Transverse colon (tissue), 4 donors: ENCODE results near the gene C16orf95. TPM values are rescaled to one million over a fixed set of nuclear protein-coding genes. Genes with fewer than 3 reads are reported as not detected.

Source experiments
- DNase-seq: peaks from one replicate; pipeline ENCODE4 v3.0.0-alpha.2; 2019
- H3K27ac ChIP-seq, 4 donors: fragments of 200-600 bp; sonication (generic); 2 replicates each; pipeline ENCODE4 v1.5.1; 2016 to 2018; ENCODE audit warnings: inconsistent platforms in 4 of 4
- H3K27me3 ChIP-seq: fragments of 200-600 bp; sonication (generic); 2 replicates; pipeline ENCODE4 v1.5.1; 2017; ENCODE audit warnings: inconsistent platforms
- H3K36me3 ChIP-seq, 4 donors: fragments of 200-600 bp; sonication (generic); 2 replicates each; pipeline ENCODE4 v1.5.1; 2017 to 2019; ENCODE audit warnings: inconsistent platforms in 4 of 4
- H3K4me1 ChIP-seq, 4 donors: fragments of 200-600 bp; sonication (generic); 2 replicates each; pipeline ENCODE4 v1.5.1; 2017 to 2020; ENCODE audit warnings: inconsistent platforms in 4 of 4
- H3K4me3 ChIP-seq, 4 donors: fragments of 200-600 bp; sonication (generic); 1 replicate in 1 of 4; 2 replicates in 3 of 4; pipeline versions ENCODE4 v1.5.1 to v1.6.1; 2017 to 2019; ENCODE audit warnings: inconsistent platforms in 4 of 4
- H3K9me3 ChIP-seq, 2 donors: fragments of 200-600 bp; sonication (generic); 2 replicates each; pipeline ENCODE4 v1.5.1; 2017 to 2019; ENCODE audit warnings: inconsistent platforms in 2 of 2
- CTCF ChIP-seq, 5 experiments: fragments of 200-600 bp in 3 of 5; fragments of 450-650 bp in 2 of 5; sonication (generic) in 3 of 5; IDR thresholded peaks; 1 replicate in 2 of 5; 2 replicates in 3 of 5; pipeline ENCODE4 v1.5.1; 2016 to 2017; ENCODE audit warnings: antibody characterized with exemption in 5 of 5, inconsistent platforms in 3 of 5, mild to moderate bottlenecking in 2 of 5, moderate library complexity in 1 of 5
- EP300 ChIP-seq: sonication (generic); formaldehyde crosslinking; IDR thresholded peaks from one replicate; pipeline ENCODE4 v1.6.1; 2017; ENCODE audit warnings: antibody characterized with exemption, low read depth
- POLR2A ChIP-seq: fragments of 450-650 bp; IDR thresholded peaks from one replicate; pipeline ENCODE4 v1.6.1; 2016; ENCODE audit warnings: antibody characterized with exemption, mild to moderate bottlenecking, moderate library complexity
- POLR2AphosphoS5 ChIP-seq, 3 donors: sonication (generic); formaldehyde crosslinking; IDR thresholded peaks; one replicate each; pipeline ENCODE4 v1.6.1; 2016; ENCODE audit warnings: antibody characterized with exemption in 3 of 3
- WGBS, 2 donors: methylation state at CpG; one replicate each; pipeline ENCODE4 v1.1.5; 2018; ENCODE audit warnings: low coverage in 1 of 2; 5-methylcytosine and 5-hydroxymethylcytosine counted together
- in situ Hi-C, 4 donors: fragments of 200-750 bp; cut with MboI; loops; one replicate each; pipeline versions ENCODE4 v1.15.0 to v1.15.1; 2017; ENCODE audit warnings: low sequenced_read_pairs in 3 of 4, low pct_ligation_motif_present in 1 of 4, low pct_unique_long_range_greater_than_20kb in 1 of 4
- intact Hi-C: fragments of 100-400 bp; cut with DNase I; formaldehyde crosslinking; loops from one replicate; pipeline ENCODE4 v1.15.1; 2023; ENCODE audit warnings: low total_unique reads
- total RNA-seq, 4 donors: library from RNA; depleted of rRNA; stranded (reverse); fragments of >200 nt; gene quantifications; one replicate each; pipeline ENCODE4 v1.1.0, GENCODE V29; 2016

The C16orf95 gene
- total RNA-seq, 4 donors from 2014 or later, result 1.1 to 2.3 TPM; not detected in 2

DNA sequence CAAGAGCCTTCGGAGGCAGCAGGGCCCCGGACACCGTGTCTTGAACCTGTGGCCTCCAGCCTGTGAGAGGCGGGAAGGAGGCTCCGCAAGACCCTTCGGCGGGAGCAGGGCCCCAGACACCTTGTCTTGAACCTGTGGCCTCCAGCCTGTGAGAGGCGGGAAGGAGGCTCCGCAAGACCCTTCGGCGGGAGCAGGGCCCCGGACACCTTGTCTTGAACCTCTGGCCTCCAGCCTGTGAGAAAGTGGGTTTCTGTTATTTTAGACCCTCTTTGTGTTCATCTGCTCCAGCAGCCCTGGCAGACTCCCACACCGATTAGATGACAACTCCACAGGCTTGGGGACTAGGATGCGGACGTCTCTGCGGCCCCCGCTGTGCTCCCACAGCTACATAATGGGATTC is 36.4 kb upstream of the C16orf95 start:
- no peak overlapping the region for H3K4me3 ChIP-seq
- WGBS, 2 donors, result 94% methylated on average over 17 of the region's 17 CpGs; no CpG with 5 or more reads in 1 of the 2 donors
- peaks cover 0 to 17% (median 5%) of the 10 kb centered on the region in 4 donors for H3K36me3 ChIP-seq
- peaks cover 0 to 9% (median 3%) of the 10 kb centered on the region in 4 donors for H3K4me1 ChIP-seq
- in situ Hi-C loops, result no loop called here
- no peaks in the 10 kb centered on the region for H3K27me3 ChIP-seq
- no peak for TF ChIP-seq EP300
- TF ChIP-seq POLR2A, result no peak
- TF ChIP-seq POLR2AphosphoS5 (IDR thresholded peaks at IDR 0.05), result no peak
- no peak for TF ChIP-seq CTCF (IDR thresholded peaks at IDR 0.05)
- no peak overlapping the region for H3K27ac ChIP-seq
- no peaks in the 10 kb centered on the region for H3K9me3 ChIP-seq
- no peak for DNase-seq
- intact Hi-C loops, result no loop called here

DNA sequence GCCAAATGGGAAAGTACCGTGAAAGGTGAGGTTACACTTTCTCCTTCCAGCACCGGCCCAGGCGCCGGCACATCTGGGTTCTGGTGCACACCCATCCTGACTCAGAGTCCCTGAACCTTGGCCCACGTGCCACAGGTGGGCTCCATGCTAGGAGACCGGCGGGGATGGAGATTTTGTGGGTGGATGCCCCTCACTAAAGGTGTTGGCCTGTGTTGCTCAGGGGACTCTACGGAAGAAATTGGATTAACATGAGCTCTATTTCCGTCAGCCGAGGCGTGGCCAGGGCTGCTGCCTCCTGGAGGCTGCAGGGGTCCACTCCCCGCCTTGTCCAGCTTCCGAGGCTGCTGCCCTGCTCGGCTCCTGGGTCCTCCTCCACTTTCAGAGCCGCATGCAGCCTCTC is 35.6 kb upstream of the C16orf95 start:
- Histone ChIP-seq H3K27ac (no peak overlapping the region), H3K27me3 (no peaks in the 10 kb centered on the region), H3K4me3 (no peak overlapping the region), H3K9me3 (no peaks in the 10 kb centered on the region), H3K4me1 (peaks cover 0 to 9% (median 3%) of the 10 kb centered on the region in 4 donors), H3K36me3 (peaks cover 0 to 9% (median under 1%) of the 10 kb centered on the region in 4 donors)
- intact Hi-C loops, result no loop called here
- DNase-seq, result no peak
- TF ChIP-seq EP300 (no peak), POLR2AphosphoS5 (IDR thresholded peaks at IDR 0.05) (no peak), CTCF (IDR thresholded peaks at IDR 0.05) (no peak), POLR2A (no peak)
- WGBS, 2 donors, result 97% methylated on average over 15 of the region's 15 CpGs; no CpG with 5 or more reads in 1 of the 2 donors
- in situ Hi-C loops, result no loop called here

DNA sequence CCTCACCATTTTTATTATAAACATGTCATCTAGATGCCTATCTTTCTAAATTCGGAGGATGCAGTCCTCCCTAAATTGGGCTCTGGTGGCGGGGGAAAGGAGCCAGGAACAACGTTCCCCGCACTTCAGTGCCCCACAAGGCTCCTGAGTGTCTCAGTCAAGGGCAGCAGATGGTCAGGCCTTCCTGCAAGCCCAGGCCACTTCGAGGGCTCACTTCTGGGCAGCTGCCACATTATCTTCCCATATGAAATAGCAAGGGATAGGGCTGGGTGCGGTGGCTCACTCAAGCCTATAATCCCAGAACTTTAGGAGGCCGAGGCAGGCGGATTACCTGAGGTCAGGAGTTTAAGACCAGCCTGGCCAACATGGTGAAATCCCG is 34.1 kb upstream of the C16orf95 start:
- H3K4me1 ChIP-seq, result peaks cover 0 to 9% (median 3%) of the 10 kb centered on the region in 4 donors
- H3K27ac ChIP-seq, result no peak overlapping the region
- in situ Hi-C loops (no loop called here), intact Hi-C loops (no loop called here)
- peaks cover 0 to 4% (median 0%) of the 10 kb centered on the region in 4 donors for H3K36me3 ChIP-seq
- H3K4me3 ChIP-seq, result no peak overlapping the region
- no peaks in the 10 kb centered on the region for H3K27me3 ChIP-seq
- WGBS, 2 donors, result 80% methylated on average over 9 of the region's 9 CpGs; no CpG with 5 or more reads in 1 of the 2 donors
- no peaks in the 10 kb centered on the region for H3K9me3 ChIP-seq
- TF ChIP-seq CTCF (IDR thresholded peaks at IDR 0.05), result no peak
- no peak for TF ChIP-seq POLR2A
- TF ChIP-seq POLR2AphosphoS5 (IDR thresholded peaks at IDR 0.05), result no peak
- TF ChIP-seq EP300, result no peak
- no peak for DNase-seq

DNA sequence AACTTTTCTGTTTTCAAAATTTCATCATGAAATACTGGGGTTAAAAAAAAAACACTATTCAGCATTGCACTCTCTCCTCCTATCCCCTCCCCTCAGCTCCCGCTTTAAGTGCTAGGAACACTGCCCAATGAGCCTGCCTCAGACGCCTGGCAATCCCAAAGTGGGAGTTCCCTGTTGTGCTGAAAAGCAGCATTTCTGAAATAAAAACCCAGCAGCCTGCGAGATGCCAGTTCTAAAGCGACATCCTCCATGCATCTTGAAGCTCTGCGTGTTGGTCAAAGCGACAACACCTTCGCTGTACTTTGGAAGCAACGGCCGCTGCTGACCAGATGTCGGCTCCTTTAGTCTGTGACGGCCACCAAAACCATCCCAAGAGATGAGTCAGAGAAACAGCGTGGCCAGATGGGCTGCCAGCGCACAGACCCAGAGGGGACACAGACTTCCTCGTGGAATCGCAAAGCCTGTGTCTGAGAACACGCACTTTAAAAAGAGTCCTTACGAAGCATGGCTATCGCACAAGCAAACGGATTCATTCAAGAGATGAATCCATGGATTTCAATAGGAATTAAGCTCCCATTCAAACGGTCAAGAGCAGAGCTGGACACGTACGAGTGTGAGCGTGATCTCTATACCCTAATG is 33.6 kb upstream of the C16orf95 start:
- Histone ChIP-seq H3K27ac (no peak overlapping the region), H3K36me3 (peaks cover 0 to 4% (median 0%) of the 10 kb centered on the region in 4 donors), H3K9me3 (no peaks in the 10 kb centered on the region), H3K4me1 (peaks cover 0 to 9% (median 4%) of the 10 kb centered on the region in 4 donors), H3K4me3 (no peak overlapping the region), H3K27me3 (no peaks in the 10 kb centered on the region)
- WGBS, 2 donors, result 64 to 79% methylated on average over 6 to 23 of the region's 23 CpGs
- DNase-seq, result no peak
- in situ Hi-C loops (no loop called here), intact Hi-C loops (no loop called here)
- TF ChIP-seq EP300 (no peak), CTCF (IDR thresholded peaks at IDR 0.05) (no peak), POLR2AphosphoS5 (IDR thresholded peaks at IDR 0.05) (no peak), POLR2A (no peak)
